GM12872 (cell line): ENCODE results near the gene FFAR2.

Experiments used
- CTCF ChIP-seq: IDR thresholded peaks from 3 replicates; pipeline ENCODE4 v1.5.1; 2011; ENCODE audit warnings: low read depth, mild to moderate bottlenecking, low read length, moderate library complexity; ENCODE audit not compliant: insufficient read depth

Gene FFAR2

GRCh38 chr19:35436477-35437405 is 11.3 kb upstream of the FFAR2 start:
- TF ChIP-seq CTCF = no peak

GRCh38 chr19:35437406-35437951 is 10.6 kb upstream of the FFAR2 start:
- TF ChIP-seq CTCF = no peak

GRCh38 chr19:35438096-35438495 is 10.0 kb upstream of the FFAR2 start:
- no peak for TF ChIP-seq CTCF

- no peak for TF ChIP-seq CTCF
Measured at GRCh38 chr19:35438527-35438926, 9.5 kb upstream of the FFAR2 start.

GRCh38 chr19:35439921-35440320 is 8.1 kb upstream of the FFAR2 start:
- TF ChIP-seq CTCF = no peak

GRCh38 chr19:35442091-35442490 is 6.0 kb upstream of the FFAR2 start:
- TF ChIP-seq CTCF = no peak

GRCh38 chr19:35444735-35445134 is 3.3 kb upstream of the FFAR2 start:
- TF ChIP-seq CTCF = no peak
